GM19452 (cell line): ENCODE results near the gene TSPAN32.

Experiments used
- ATAC-seq: cut with Tn5 transposase; IDR thresholded peaks from one replicate; pipeline ENCODE4 v1.9.1; 2021; ENCODE audit not compliant: unreplicated experiment

The TSPAN32 gene

GRCh38 chr11:2302896-2303626 is 1.2 kb downstream of the TSPAN32 start:
- no peak for ATAC-seq

GRCh38 chr11:2303627-2304505 is 2.1 kb downstream of the TSPAN32 start:
- no peak for ATAC-seq

GRCh38 chr11:2304506-2305139 is 2.8 kb downstream of the TSPAN32 start:
- ATAC-seq = no peak

GRCh38 chr11:2305140-2305778 is 3.4 kb downstream of the TSPAN32 start:
- ATAC-seq = no peak

- ATAC-seq = no peak
Observed at GRCh38 chr11:2305788-2306451, 4.1 kb downstream of the TSPAN32 start.

- no peak for ATAC-seq
Observed at GRCh38 chr11:2306452-2306823, 4.6 kb downstream of the TSPAN32 start.

- ATAC-seq = no peak
Observed at GRCh38 chr11:2306877-2307500, 5.2 kb downstream of the TSPAN32 start.

- no peak for ATAC-seq
Observed at GRCh38 chr11:2307501-2308331, 5.9 kb downstream of the TSPAN32 start.

GRCh38 chr11:2308713-2309112 is 6.9 kb downstream of the TSPAN32 start:
- no peak for ATAC-seq

GRCh38 chr11:2309251-2310072 is 7.6 kb downstream of the TSPAN32 start:
- ATAC-seq = no peak

GRCh38 chr11:2310073-2310785 is 8.4 kb downstream of the TSPAN32 start:
- no peak for ATAC-seq

- no peak for ATAC-seq
Observed at GRCh38 chr11:2310786-2311352, 9.1 kb downstream of the TSPAN32 start.

GRCh38 chr11:2311353-2312133 is 9.7 kb downstream of the TSPAN32 start:
- no peak for ATAC-seq

GRCh38 chr11:2312232-2313042 is 10.6 kb downstream of the TSPAN32 start:
- no peak for ATAC-seq

GRCh38 chr11:2313051-2313951 is 11.5 kb downstream of the TSPAN32 start:
- ATAC-seq = no peak
